ENCODE data around the gene CLSTN2.

CLSTN2 gene

GRCh38 chr3:140296796-140297352, 361.9 kb downstream of the CLSTN2 start:
- no peak for DNase-seq

GRCh38 chr3:140298043-140298442, 363.1 kb downstream of the CLSTN2 start:
- no peak for DNase-seq

- DNase-seq = no peak
These were observed 363.6 kb downstream of the CLSTN2 start for GRCh38 chr3:140298569-140299070.

- no peak for DNase-seq
These were observed 368.9 kb downstream of the CLSTN2 start for GRCh38 chr3:140303875-140304274.

GRCh38 chr3:140308535-140308934, 373.6 kb downstream of the CLSTN2 start:
- no peak for DNase-seq

GRCh38 chr3:140311428-140311827, 376.4 kb downstream of the CLSTN2 start:
- DNase-seq = no peak

GRCh38 chr3:140315955-140316354, 381.0 kb downstream of the CLSTN2 start:
- DNase-seq = no peak

- no peak for DNase-seq
These were observed 381.5 kb downstream of the CLSTN2 start for GRCh38 chr3:140316466-140316865.

GRCh38 chr3:140316868-140317400, 381.9 kb downstream of the CLSTN2 start:
- no peak for DNase-seq

GRCh38 chr3:140319739-140320138, 384.8 kb downstream of the CLSTN2 start:
- no peak for DNase-seq

GRCh38 chr3:140323561-140323960, 388.6 kb downstream of the CLSTN2 start:
- no peak for DNase-seq

GRCh38 chr3:140332131-140332530, 397.1 kb downstream of the CLSTN2 start:
- no peak for DNase-seq

- no peak for DNase-seq
These were observed 399.3 kb downstream of the CLSTN2 start for GRCh38 chr3:140334132-140334929.

- no peak for DNase-seq
These were observed 401.5 kb downstream of the CLSTN2 start for GRCh38 chr3:140336465-140336864.

- no peak for DNase-seq
These were observed 403.9 kb downstream of the CLSTN2 start for GRCh38 chr3:140338916-140339315.

- DNase-seq = no peak
These were observed 406.2 kb downstream of the CLSTN2 start for GRCh38 chr3:140341203-140341602.

- no peak for DNase-seq
These were observed 406.9 kb downstream of the CLSTN2 start for GRCh38 chr3:140341817-140342403.

GRCh38 chr3:140342668-140343067, 407.7 kb downstream of the CLSTN2 start:
- no peak for DNase-seq

GRCh38 chr3:140343211-140344081, 408.5 kb downstream of the CLSTN2 start:
- no peak for DNase-seq

- no peak for DNase-seq
These were observed 409.1 kb downstream of the CLSTN2 start for GRCh38 chr3:140344082-140344454.

GRCh38 chr3:140344601-140345205, 409.7 kb downstream of the CLSTN2 start:
- DNase-seq = no peak

- no peak for DNase-seq
These were observed 412.2 kb downstream of the CLSTN2 start for GRCh38 chr3:140347151-140347550.

Data from activated CD4-positive, alpha-beta T cell treated with anti-CD3 and anti-CD28 coated beads, Interleukin-2, amount 50 U/mL, for 1 hour (primary cell).